WERI-Rb-1 (cell line): ENCODE results near the gene GAS2.

Source experiments
- DNase-seq: peaks from one replicate; pipeline ENCODE4 v3.0.0-alpha.2; 2020
- H3K27ac ChIP-seq: fragments of 250-450 bp; sonication (Bioruptor Pico); 2 replicates; pipeline ENCODE4 v1.5.1; 2020; ENCODE audit warnings: mild to moderate bottlenecking, moderate library complexity
- H3K27me3 ChIP-seq: fragments of 250-450 bp; sonication (Bioruptor Pico); 2 replicates; pipeline ENCODE4 v1.5.1; 2021; ENCODE audit warnings: mild to moderate bottlenecking, low read depth, moderate library complexity; ENCODE audit not compliant: insufficient read depth, severe bottlenecking
- H3K36me3 ChIP-seq: fragments of 250-450 bp; sonication (Bioruptor Pico); 2 replicates; pipeline ENCODE4 v1.5.1; 2020; ENCODE audit warnings: mild to moderate bottlenecking, moderate library complexity
- H3K4me3 ChIP-seq: 2 replicates; pipeline ENCODE4 v1.5.1; 2011; ENCODE audit warnings: low read depth, mild to moderate bottlenecking, control low read depth, low read length
- H3K9me3 ChIP-seq: fragments of 250-450 bp; sonication (Bioruptor Pico); 2 replicates; pipeline ENCODE4 v1.5.1; 2021; ENCODE audit warnings: mild to moderate bottlenecking, moderate library complexity; ENCODE audit not compliant: severe bottlenecking
- CTCF ChIP-seq: IDR thresholded peaks from 2 replicates; pipeline ENCODE4 v1.5.1; 2011; ENCODE audit warnings: low read depth, mild to moderate bottlenecking, control low read depth, inconsistent platforms, low read length

The GAS2 gene

GRCh38 chr11:22734628-22735345, 68.4 kb downstream of the GAS2 start:
- TF ChIP-seq CTCF = no peak
- no peaks in the 10 kb centered on the region for H3K27me3 ChIP-seq
- DNase-seq = no peak
- H3K4me3 ChIP-seq = no peak overlapping the region
- no peaks in the 10 kb centered on the region for H3K36me3 ChIP-seq
- no peaks in the 10 kb centered on the region for H3K9me3 ChIP-seq
- no peak overlapping the region for H3K27ac ChIP-seq

- H3K27ac ChIP-seq = no peak overlapping the region
- H3K9me3 ChIP-seq = no peaks in the 10 kb centered on the region
- H3K36me3 ChIP-seq = no peaks in the 10 kb centered on the region
- TF ChIP-seq CTCF = no peak
- no peaks in the 10 kb centered on the region for H3K27me3 ChIP-seq
- no peak overlapping the region for H3K4me3 ChIP-seq
- no peak for DNase-seq
These were observed 75.8 kb downstream of the GAS2 start for GRCh38 chr11:22742157-22742613.

- H3K9me3 ChIP-seq = no peaks in the 10 kb centered on the region
- H3K27me3 ChIP-seq = no peaks in the 10 kb centered on the region
- H3K36me3 ChIP-seq = no peaks in the 10 kb centered on the region
- DNase-seq = no peak
- H3K27ac ChIP-seq = no peak overlapping the region
- H3K4me3 ChIP-seq = no peak overlapping the region
- TF ChIP-seq CTCF = no peak
These were observed 83.1 kb downstream of the GAS2 start for GRCh38 chr11:22749536-22749935.

- no peak for DNase-seq
- Histone ChIP-seq H3K27ac (no peak overlapping the region), H3K4me3 (no peak overlapping the region), H3K36me3 (no peaks in the 10 kb centered on the region), H3K9me3 (no peaks in the 10 kb centered on the region), H3K27me3 (no peaks in the 10 kb centered on the region)
- no peak for TF ChIP-seq CTCF
These were observed 86.5 kb downstream of the GAS2 start for GRCh38 chr11:22752908-22753310.

- no peak for DNase-seq
- no peaks in the 10 kb centered on the region for H3K36me3 ChIP-seq
- H3K27ac ChIP-seq = no peak overlapping the region
- H3K4me3 ChIP-seq = no peak overlapping the region
- no peaks in the 10 kb centered on the region for H3K27me3 ChIP-seq
- no peaks in the 10 kb centered on the region for H3K9me3 ChIP-seq
- no peak for TF ChIP-seq CTCF
These were observed 87.0 kb downstream of the GAS2 start for GRCh38 chr11:22753416-22753815.

GRCh38 chr11:22761066-22761465, 94.7 kb downstream of the GAS2 start:
- no peaks in the 10 kb centered on the region for H3K9me3 ChIP-seq
- H3K27me3 ChIP-seq = no peaks in the 10 kb centered on the region
- H3K4me3 ChIP-seq = no peak overlapping the region
- no peak for DNase-seq
- no peak overlapping the region for H3K27ac ChIP-seq
- TF ChIP-seq CTCF = no peak
- no peaks in the 10 kb centered on the region for H3K36me3 ChIP-seq
